ENCODE results near the gene DDX59. TPM values are rescaled to one million over a fixed set of nuclear protein-coding genes. Genes with fewer than 3 reads are reported as not detected.
"Not testable (repeated sequence)": the region's sequence is repeated elsewhere in the genome, so short reads cannot be mapped to it uniquely, and the experiment has no call there.

DDX59 gene
- total RNA-seq, 1 experiment from 2014 or later, result 19.3 TPM

- intact Hi-C loops (cut with micrococcal nuclease; ENCODE audit: unreplicated experiment), result no loop called here
- Mint-ChIP-seq H3K4me1 (ENCODE audit: low read depth, unreplicated experiment) (peaks cover 17% of the 10 kb centered on the region), H3K4me3 (ENCODE audit: low read depth, unreplicated experiment) (no peak overlapping the region), H3K27me3 (ENCODE audit: unreplicated experiment) (no peaks in the 10 kb centered on the region), H3K36me3 (ENCODE audit: insufficient read depth, unreplicated experiment) (no peaks in the 10 kb centered on the region), H3K27ac (ENCODE audit: unreplicated experiment) (peak overlapping the region; percentile 6), H3K9me3 (ENCODE audit: low read depth, unreplicated experiment) (no peaks in the 10 kb centered on the region)
- DNase-seq, result no peak
- no TSS peak for BruUV-seq (replicated peaks)
- TF ChIP-seq, protein P1, sequence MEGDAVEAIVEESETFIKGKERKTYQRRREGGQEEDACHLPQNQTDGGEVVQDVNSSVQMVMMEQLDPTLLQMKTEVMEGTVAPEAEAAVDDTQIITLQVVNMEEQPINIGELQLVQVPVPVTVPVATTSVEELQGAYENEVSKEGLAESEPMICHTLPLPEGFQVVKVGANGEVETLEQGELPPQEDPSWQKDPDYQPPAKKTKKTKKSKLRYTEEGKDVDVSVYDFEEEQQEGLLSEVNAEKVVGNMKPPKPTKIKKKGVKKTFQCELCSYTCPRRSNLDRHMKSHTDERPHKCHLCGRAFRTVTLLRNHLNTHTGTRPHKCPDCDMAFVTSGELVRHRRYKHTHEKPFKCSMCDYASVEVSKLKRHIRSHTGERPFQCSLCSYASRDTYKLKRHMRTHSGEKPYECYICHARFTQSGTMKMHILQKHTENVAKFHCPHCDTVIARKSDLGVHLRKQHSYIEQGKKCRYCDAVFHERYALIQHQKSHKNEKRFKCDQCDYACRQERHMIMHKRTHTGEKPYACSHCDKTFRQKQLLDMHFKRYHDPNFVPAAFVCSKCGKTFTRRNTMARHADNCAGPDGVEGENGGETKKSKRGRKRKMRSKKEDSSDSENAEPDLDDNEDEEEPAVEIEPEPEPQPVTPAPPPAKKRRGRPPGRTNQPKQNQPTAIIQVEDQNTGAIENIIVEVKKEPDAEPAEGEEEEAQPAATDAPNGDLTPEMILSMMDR (IDR thresholded peaks at IDR 0.05; ENCODE audit: unreplicated experiment), result no peak
- CTCF ChIA-PET, result no interaction called here
Observed at GRCh38 chr1:200638073-200638472, 31.6 kb downstream of the DDX59 start.

- intact Hi-C loops (cut with micrococcal nuclease; ENCODE audit: unreplicated experiment), result no loop called here
- DNase-seq, result no peak
- CTCF ChIA-PET, result no interaction called here
- no peak overlapping the region for H3K27ac Mint-ChIP-seq (ENCODE audit: unreplicated experiment)
- no peaks in the 10 kb centered on the region for H3K36me3 Mint-ChIP-seq (ENCODE audit: insufficient read depth, unreplicated experiment)
- H3K4me3 Mint-ChIP-seq (ENCODE audit: low read depth, unreplicated experiment), result no peak overlapping the region
- TF ChIP-seq, protein P1 (IDR thresholded peaks at IDR 0.05; ENCODE audit: unreplicated experiment), result no peak
- peaks cover 17% of the 10 kb centered on the region for H3K4me1 Mint-ChIP-seq (ENCODE audit: low read depth, unreplicated experiment)
- BruUV-seq (replicated peaks), result no TSS peak
- H3K9me3 Mint-ChIP-seq (ENCODE audit: low read depth, unreplicated experiment), result no peaks in the 10 kb centered on the region
- H3K27me3 Mint-ChIP-seq (ENCODE audit: unreplicated experiment), result no peaks in the 10 kb centered on the region
Observed at GRCh38 chr1:200636681-200637080, 33.0 kb downstream of the DDX59 start.

DNA sequence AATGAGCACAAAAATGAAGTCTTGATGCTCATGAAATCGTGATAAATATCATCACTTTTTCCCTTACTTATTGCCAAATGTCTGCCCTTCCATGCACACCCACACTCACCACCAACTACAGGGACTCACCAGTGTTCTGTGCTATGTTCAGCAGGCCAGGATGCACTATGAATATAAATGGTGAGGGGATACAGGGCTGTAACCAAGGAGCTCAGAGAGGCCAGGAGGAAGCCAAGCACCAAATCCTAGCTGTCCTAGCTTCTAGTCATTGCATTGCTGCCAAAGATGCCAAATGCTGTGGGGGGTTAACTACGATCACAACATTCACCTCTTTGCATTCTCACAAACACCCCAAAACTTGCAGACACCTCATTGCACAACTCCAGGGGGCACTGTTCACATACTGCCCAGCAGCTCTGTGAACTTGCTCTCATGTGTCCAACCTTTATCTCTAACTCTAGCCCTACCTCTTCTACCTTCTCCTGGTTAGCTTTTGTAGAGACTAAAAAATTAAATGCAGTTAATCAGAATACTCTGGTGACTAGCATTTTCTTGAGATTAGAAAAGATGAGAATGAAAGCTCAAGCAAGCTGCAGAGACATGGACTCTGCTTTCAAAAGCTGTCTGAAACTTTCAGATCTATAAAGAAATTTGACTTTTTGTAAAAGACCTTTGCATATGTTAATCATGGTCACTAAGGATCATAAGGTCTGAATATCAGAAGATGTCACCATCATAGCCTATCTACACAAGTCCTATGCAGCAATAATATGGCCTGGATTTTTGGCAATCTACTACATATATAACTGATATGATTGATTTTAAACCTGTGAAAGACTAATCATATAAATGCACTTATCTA lies 35.2 kb downstream of the DDX59 start:
- DNase-seq, result no peak
- TF ChIP-seq, protein P1 (IDR thresholded peaks at IDR 0.05; ENCODE audit: unreplicated experiment), result no peak
- H3K4me1 Mint-ChIP-seq (ENCODE audit: low read depth, unreplicated experiment), result peaks cover 7% of the 10 kb centered on the region
- CTCF ChIA-PET, result interaction anchor here (0.5 to 1.2 kb wide), 3 partner anchors 10 to 36 kb away, joined by 3 to 14 read pairs (median 10); no protein-coding TSS in a partner anchor
- no peaks in the 10 kb centered on the region for H3K9me3 Mint-ChIP-seq (ENCODE audit: low read depth, unreplicated experiment)
- no peak overlapping the region for H3K4me3 Mint-ChIP-seq (ENCODE audit: low read depth, unreplicated experiment)
- no peaks in the 10 kb centered on the region for H3K27me3 Mint-ChIP-seq (ENCODE audit: unreplicated experiment)
- intact Hi-C loops (cut with micrococcal nuclease; ENCODE audit: unreplicated experiment), result no loop called here
- no TSS peak for BruUV-seq (replicated peaks)
- no peaks in the 10 kb centered on the region for H3K36me3 Mint-ChIP-seq (ENCODE audit: insufficient read depth, unreplicated experiment)
- no peak overlapping the region for H3K27ac Mint-ChIP-seq (ENCODE audit: unreplicated experiment)

GRCh38 chr1:200631375-200631774 lies 38.3 kb downstream of the DDX59 start:
- TF ChIP-seq, protein P1 (IDR thresholded peaks at IDR 0.05; ENCODE audit: unreplicated experiment), result no peak
- Mint-ChIP-seq H3K4me3 (ENCODE audit: low read depth, unreplicated experiment) (no peak overlapping the region), H3K9me3 (ENCODE audit: low read depth, unreplicated experiment) (no peaks in the 10 kb centered on the region), H3K4me1 (ENCODE audit: low read depth, unreplicated experiment) (peaks cover 9% of the 10 kb centered on the region), H3K27ac (ENCODE audit: unreplicated experiment) (no peak overlapping the region), H3K36me3 (ENCODE audit: insufficient read depth, unreplicated experiment) (no peaks in the 10 kb centered on the region), H3K27me3 (ENCODE audit: unreplicated experiment) (no peaks in the 10 kb centered on the region)
- BruUV-seq (replicated peaks), result no TSS peak
- intact Hi-C loops (cut with micrococcal nuclease; ENCODE audit: unreplicated experiment), result no loop called here
- DNase-seq, result no peak
- CTCF ChIA-PET, result no interaction called here

DNA sequence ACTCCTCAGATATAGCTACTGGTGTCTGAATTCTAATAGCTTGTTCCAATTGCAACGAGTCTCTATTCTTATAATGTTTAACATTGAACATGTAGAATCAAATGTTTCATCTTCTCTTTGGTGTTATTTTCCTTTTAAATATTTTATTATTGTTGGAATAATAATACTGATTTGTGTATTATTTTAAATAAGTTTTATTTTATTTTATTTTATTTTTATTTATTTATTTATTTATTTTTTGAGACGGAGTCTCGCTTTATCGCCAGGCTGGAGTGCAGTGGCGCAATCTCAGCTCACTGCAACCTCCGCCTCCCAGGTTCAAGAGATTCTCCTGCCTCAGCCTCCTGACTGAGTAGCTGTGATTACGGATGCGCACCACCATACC lies 39.2 kb downstream of the DDX59 start:
- H3K9me3 Mint-ChIP-seq (ENCODE audit: low read depth, unreplicated experiment); H3K27ac Mint-ChIP-seq (ENCODE audit: unreplicated experiment); intact Hi-C loops (cut with micrococcal nuclease; ENCODE audit: unreplicated experiment); H3K4me3 Mint-ChIP-seq (ENCODE audit: low read depth, unreplicated experiment); H3K4me1 Mint-ChIP-seq (ENCODE audit: low read depth, unreplicated experiment); DNase-seq; BruUV-seq (replicated peaks); H3K36me3 Mint-ChIP-seq (ENCODE audit: insufficient read depth, unreplicated experiment); H3K27me3 Mint-ChIP-seq (ENCODE audit: unreplicated experiment): not testable (repeated sequence)
- CTCF ChIA-PET, result interaction anchor here (0.6 to 1.0 kb wide), 2 partner anchors 8 to 22 kb away, joined by 3 to 4 read pairs; no protein-coding TSS in a partner anchor
